HepG2 (cell line): ENCODE data around the gene KCNK7. TPM values are rescaled to one million over a fixed set of nuclear protein-coding genes. Genes with fewer than 3 reads are reported as not detected.

ENCODE experiments used
- BATF2 ChIP-seq: sonication (generic); formaldehyde crosslinking; IDR thresholded peaks from 2 replicates; pipeline ENCODE4 v1.8.0; 2022; ENCODE audit warnings: mild to moderate bottlenecking, missing genetic modification reagents, moderate library complexity
- DRAP1 ChIP-seq: IDR thresholded peaks from 2 replicates; pipeline ENCODE4 v1.6.1; 2016; ENCODE audit warnings: missing genetic modification reagents, missing compliant biosample characterization
- DZIP1 ChIP-seq: sonication (generic); formaldehyde crosslinking; IDR thresholded peaks from 2 replicates; pipeline ENCODE4 v1.5.0; 2020; ENCODE audit warnings: mild to moderate bottlenecking, missing genetic modification reagents
- MBD4 ChIP-seq: IDR thresholded peaks from 2 replicates; pipeline ENCODE4 v1.6.1; 2012; ENCODE audit warnings: low read length, inconsistent platforms, borderline replicate concordance
- MED1 ChIP-seq: sonication (generic); formaldehyde crosslinking; IDR thresholded peaks from 2 replicates; pipeline ENCODE4 v1.4.0; 2020; ENCODE audit warnings: missing genetic modification reagents
- NCOA1 ChIP-seq: sonication (generic); formaldehyde crosslinking; IDR thresholded peaks from 2 replicates; pipeline ENCODE4 v1.9.0; 2021; ENCODE audit warnings: missing genetic modification reagents
- NONO ChIP-seq, 2 experiments: fragments of 450-650 bp in 1 of 2; sonication (generic) in 1 of 2; formaldehyde crosslinking in 1 of 2; IDR thresholded peaks in 1 of 2; conservative IDR thresholded peaks in 1 of 2; 2 replicates each; pipeline versions ENCODE4 v1.6.1 to v1.8.0; 2017 to 2022; ENCODE audit warnings: mild to moderate bottlenecking in 1 of 2, missing genetic modification reagents in 1 of 2, moderate library complexity in 1 of 2
- SNAI1 ChIP-seq: sonication (generic); formaldehyde crosslinking; IDR thresholded peaks from 2 replicates; pipeline ENCODE4 v1.5.0; 2020; ENCODE audit warnings: mild to moderate bottlenecking, missing genetic modification reagents, borderline replicate concordance
- TCF7 ChIP-seq: sonication (generic); IDR thresholded peaks from 2 replicates; pipeline ENCODE4 v1.6.1; 2016; ENCODE audit warnings: antibody characterized with exemption, low read depth
- ZNF138 ChIP-seq: sonication (generic); formaldehyde crosslinking; IDR thresholded peaks from 2 replicates; pipeline ENCODE4 v1.5.0; 2020; ENCODE audit warnings: mild to moderate bottlenecking, low read depth, missing genetic modification reagents
- ZNF142 ChIP-seq: sonication (generic); formaldehyde crosslinking; IDR thresholded peaks from 2 replicates; pipeline ENCODE4 v1.4.0; 2020; ENCODE audit warnings: missing genetic modification reagents
- ZNF281 ChIP-seq: sonication (generic); formaldehyde crosslinking; IDR thresholded peaks from 2 replicates; pipeline ENCODE4 v1.4.0; 2020; ENCODE audit warnings: missing genetic modification reagents, borderline replicate concordance
- ZNF747 ChIP-seq: sonication (generic); formaldehyde crosslinking; IDR thresholded peaks from 2 replicates; pipeline ENCODE4 v1.8.1; 2023; ENCODE audit warnings: missing genetic modification reagents, mild to moderate bottlenecking, borderline replicate concordance
- polyA plus RNA-seq, 8 experiments: library from polyadenylated mRNA; depleted of rRNA in 3 of 8; stranded (reverse) in 7 of 8; unstranded in 1 of 8; fragments of >200 nt; fragmentation: Illumina TruSeq in 4 of 8; extraction: Trizol in 4 of 8; gene quantifications; 2 replicates each; pipeline versions ENCODE4 v1.2.1 to v1.2.3, GENCODE V29; 2011 to 2016; ENCODE audit warnings: low read depth in 4 of 8, missing spikeins in 1 of 8, mixed read lengths in 1 of 8; ENCODE audit not compliant: insufficient read depth in 1 of 8
- total RNA-seq, 5 experiments: library from RNA; depleted of rRNA; stranded (reverse); fragments of >200 nt; fragmentation: Illumina TruSeq; extraction: Trizol; gene quantifications; 2 replicates each; pipeline ENCODE4 v1.2.3, GENCODE V29; 2016; ENCODE audit warnings: low read depth in 1 of 5

Gene KCNK7
- total and polyA plus RNA-seq, 2 of the 13 experiments (the other 11 are each of a cell fraction or from before 2014, with no cell fraction given): 0.11 TPM; not detected in 1

GRCh38 chr11:65569164-65569972 lies 26.2 kb downstream of the KCNK7 start (continued):
- TF ChIP-seq DZIP1 (0 out of 2 replicates have a peak, but pooled peaks have one; percentile 23), NCOA1 (CRISPR knock-in tag) (0 out of 2 replicates have a peak, but pooled peaks have one; percentile 72), ZNF142 (CRISPR knock-in tag) (peak; percentile 24; the same call in 1 of the 2 replicates), ZNF138 (CRISPR knock-in tag) (peak; percentile 68; the same call in 1 of the 2 replicates), MED1 (CRISPR knock-in tag) (no peak), ZNF281 (no peak), ZNF747 (no peak), TCF7 (no peak), DRAP1 (CRISPR knock-in tag) (no peak), BATF2 (CRISPR knock-in tag) (no peak), SNAI1 (CRISPR knock-in tag) (no peak), NONO (IDR thresholded peaks at IDR 0.05) (no peak), NONO (CRISPR knock-in tag; conservative IDR thresholded peaks at IDR 0.05) (peak; percentile 62; the same call in 1 of the 2 replicates), MBD4 (no peak)
